ENCODE data around the gene WBP1.

The WBP1 gene

DNA sequence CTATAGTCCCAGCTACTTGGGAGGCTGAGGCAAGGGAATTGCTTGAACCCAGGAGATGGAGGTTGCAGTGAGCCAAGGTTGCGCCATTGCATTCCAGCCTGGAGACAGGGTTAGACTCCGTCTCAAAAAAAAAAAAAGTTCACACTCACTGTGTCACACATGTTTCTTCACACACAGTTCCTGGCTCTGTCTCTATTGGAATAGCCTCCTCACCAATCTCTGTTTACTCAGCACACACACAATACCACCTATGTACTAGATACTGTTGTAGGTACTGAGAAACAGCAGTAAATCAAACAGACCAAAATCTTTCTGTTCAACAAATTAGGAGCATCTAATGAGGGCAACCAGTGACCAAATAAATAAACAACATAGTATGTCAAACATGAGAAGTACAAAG, 27.9 kb downstream of the WBP1 start:
- DNase-seq = no peak

DNA sequence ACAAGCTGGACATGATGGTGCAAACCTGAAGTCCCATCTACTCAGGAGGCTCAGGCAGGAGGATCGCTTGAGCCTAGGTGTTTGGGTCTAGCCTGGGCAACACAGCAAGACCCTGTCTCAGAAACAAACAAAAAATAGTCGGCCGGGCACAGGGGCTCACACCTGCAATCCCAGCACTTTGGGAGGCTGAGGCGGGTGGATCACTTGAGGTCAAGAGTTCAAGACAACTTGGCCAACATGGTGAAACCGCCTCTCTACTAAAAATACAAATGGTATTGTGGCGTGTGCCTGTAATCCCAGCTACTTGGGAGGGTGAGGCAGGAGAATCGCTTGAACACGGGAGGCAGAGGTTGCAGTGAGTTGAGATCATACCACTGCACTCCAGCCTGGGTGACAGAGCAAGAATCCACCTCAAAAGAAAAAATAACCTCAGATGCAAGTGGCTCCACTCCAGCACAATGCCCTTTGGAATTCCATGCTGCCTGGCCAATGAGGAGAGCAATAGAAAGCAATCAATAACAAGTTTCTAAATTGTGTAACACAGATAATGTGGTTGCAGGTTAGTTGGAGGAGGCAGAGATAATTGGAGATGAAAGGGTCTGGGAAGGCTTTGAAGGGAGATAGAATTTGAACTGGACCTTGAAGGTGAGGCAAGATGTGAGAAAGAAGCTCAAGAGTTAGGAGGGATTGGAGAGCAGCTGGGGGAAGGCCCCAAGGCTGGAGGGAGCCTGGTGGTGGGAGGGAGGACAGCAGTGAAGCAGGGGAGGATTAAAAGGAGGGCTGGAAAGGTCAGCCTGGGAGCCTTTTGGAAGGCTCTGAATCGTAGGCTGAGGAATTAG, 30.6 kb downstream of the WBP1 start:
- DNase-seq = no peak

DNA sequence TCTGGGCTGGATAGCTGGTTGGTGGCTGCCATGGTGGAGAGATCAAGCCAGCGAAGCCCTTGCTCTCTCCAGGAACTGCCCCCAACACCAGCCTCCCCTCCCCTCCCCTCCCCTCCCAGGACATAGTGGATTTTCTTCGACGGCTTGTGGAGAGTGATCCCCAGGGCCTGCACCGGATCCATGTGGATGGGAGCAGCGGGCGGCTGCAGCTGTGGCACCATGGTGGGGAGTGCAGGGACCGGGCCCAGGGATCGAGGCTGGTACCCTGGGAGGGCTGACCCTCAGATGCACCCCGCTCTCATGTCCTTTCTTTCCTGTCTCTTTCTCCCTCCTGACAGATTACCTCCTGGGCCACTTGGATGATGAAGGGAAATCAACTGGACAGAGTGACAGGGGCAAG, 31.7 kb downstream of the WBP1 start:
- no peak for DNase-seq

DNA sequence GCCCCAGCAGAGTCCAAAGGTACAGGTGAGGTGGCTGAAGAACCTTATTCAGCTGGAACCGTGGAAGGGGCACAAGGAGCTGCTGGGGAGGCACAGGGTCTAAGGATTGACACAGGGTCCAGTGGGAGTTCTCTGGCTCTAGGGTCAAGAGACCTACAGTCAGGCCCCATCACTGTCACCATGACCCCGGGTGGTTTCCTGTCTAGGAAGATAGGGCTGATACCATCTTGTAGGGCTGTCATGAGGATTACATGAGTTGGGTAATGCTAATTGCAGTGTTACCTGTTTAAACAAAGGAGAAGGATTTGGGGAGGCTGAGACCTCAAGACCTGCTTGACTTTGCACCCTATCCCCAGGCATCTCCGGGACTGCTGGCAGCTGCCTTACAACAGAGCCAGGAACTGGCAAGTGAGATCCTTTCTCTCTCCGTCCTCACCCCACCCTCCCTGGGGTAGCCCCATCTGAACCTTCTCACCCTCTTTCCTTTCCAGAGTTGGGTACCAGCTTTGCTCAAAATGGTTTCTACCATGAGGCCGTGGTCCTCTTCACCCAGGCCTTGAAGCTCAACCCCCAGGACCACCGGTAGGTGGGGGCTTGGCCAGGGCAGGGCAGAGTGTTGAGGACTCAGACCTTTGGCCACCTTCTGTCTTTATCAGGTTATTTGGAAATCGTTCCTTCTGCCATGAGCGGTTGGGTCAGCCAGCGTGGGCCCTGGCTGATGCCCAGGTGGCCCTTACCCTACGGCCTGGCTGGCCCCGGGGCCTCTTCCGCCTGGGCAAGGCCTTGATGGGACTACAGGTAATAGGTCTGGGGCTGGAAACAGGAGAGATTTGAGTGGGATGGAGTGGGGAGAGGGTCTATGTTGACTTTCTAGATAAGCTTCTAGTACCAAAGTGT, 33.7 kb downstream of the WBP1 start:
- DNase-seq = no peak

DNA sequence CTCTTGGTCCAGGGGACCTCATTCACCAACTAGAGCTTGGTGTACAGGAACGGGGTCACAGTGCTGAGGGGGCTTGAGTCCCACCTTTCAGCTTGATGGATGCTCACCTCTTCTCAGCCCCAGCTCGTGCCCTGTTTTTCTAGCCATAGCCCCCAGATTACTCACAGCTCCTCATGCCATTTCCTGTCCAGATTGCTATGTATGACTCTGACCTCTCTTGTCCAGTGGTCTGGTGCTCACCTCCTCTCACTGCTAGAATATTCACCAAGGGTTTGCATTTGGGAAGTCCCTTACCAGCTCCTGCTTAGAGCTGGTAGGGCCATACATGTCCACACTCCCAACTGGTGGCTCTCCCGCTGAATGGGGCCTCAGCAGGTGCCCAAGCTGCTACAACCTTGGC, 35.3 kb downstream of the WBP1 start:
- DNase-seq = no peak

DNA sequence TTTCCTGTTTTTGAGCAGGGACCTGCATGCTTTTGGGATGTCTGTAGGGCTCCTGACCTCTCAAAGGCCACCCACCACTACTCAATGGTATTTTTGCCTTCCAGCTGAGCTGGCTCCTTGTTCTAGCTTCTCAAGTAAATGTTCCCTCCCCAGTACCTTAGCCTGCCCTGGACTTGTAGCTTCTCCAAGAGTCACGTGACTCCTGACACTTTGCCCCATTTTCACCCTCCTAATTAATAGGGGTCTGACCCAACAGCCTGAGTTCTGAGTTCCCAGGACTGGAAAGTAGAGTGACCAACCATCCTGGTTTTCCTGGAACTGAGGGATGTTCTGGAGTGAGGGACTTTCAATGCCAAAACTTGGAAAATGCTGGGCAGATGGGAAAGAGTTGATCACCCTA, 37.2 kb downstream of the WBP1 start:
- DNase-seq = no peak

DNA sequence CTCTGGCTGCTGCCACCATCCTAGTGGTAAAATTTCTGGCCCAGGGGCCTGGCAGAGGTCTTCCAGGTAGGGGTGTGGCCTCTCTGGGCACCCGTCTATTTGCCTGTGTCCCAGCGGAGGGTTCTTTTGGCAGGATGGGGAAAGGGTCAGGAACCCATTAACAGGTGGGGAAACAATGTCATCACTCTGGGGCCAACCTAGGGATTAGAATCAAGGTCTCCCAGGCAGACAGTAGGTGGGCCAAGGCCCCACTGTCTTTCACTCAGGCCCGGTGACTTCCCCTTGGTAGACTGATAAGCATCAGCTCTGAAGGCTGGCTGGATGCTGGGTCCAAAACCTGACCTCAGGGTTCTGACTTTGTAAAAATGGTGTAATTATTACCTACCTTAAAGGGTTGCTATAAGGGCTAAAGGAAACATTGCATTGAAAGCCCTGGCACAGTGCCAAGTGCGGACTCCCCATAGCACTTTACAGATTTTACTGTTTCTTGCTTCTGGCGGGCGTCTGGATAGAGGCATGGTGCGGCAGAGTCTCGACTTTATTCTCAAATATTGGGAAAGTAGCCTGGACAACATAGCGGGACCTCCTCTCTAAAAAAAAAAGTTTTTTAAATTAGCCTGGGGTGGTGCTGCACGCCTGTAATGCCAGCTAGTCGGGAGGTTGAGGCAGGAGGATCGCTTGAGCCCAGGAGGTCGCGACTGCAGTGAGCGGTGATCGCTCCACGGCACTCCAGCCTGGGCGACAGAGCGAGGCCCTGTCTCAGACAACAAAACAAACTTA, 38.9 kb downstream of the WBP1 start:
- DNase-seq = no peak

DNA sequence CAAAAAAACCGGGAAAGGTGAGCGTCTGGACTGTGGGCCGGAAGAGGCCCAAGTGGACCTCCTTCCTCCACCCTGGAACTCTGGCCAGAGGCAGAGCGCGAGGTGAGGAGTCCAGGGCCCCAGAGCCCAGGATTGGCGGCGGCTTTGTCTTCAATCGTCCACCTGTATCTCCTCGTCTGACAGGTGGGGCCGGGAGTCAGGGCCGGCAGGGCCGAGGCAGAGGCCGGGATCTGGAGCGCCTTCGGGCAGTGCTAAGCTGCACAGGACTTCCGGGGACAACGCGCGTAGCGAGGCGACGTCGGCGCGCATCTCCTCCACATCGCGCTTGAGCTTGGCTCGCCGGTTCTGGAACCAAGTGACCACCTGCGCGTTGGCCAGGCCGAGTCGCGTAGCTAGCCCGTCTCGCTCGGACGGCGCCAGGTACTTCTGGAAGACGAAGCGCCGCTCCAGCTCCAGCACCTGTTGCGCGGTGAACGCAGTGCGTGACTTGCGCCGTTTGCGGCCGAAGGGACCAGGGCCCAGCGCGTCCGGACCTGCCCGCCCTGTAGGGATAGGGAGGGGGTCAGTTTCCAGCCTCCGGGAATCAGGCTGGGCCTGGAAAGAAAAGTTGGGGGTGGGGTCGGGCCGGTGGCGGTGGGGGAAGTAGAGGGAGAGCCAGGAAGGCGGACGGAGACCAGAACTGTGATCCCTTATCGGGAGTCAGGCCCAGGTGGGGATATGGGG, 39.7 kb downstream of the WBP1 start:
- DNase-seq = peak; percentile 25

DNA sequence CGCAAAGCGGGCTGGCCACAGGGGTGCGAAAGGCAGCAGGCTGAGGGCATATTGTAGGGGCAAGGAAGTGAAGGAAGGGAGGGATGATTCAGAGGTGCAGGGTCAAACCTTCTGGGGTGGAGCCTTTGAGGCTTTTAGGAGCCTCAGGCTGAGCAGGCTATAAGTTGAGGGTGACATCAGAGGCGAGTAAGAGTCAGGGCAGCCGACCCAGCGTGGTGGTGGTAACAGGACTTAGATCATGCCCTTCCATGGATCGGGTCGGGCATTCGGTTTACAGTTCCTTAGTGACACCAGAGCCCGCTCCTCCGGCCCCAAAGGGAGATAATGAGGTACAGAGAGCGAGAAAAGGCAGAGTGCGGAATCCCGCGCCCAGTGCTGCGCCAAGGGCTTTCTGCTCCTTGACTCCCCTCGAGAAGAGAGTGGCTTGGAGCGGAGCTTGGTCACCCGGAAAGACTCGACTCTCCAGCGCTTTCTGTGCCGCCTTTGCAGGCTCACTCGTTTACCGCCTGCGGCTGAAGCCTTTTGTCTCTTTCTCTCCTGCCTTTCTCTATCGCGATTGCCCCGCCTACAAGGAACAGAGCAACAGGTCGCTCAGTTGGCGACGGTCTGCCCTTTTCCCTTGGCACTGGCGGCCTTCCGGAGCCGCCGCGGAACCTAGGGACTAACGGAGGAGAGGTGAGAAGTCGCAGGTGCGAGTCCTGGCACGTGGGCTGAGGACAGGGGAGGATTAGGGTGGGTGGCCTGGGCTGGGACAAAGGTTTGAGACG, 40.4 kb downstream of the WBP1 start:
- peak; percentile 23 for DNase-seq

DNA sequence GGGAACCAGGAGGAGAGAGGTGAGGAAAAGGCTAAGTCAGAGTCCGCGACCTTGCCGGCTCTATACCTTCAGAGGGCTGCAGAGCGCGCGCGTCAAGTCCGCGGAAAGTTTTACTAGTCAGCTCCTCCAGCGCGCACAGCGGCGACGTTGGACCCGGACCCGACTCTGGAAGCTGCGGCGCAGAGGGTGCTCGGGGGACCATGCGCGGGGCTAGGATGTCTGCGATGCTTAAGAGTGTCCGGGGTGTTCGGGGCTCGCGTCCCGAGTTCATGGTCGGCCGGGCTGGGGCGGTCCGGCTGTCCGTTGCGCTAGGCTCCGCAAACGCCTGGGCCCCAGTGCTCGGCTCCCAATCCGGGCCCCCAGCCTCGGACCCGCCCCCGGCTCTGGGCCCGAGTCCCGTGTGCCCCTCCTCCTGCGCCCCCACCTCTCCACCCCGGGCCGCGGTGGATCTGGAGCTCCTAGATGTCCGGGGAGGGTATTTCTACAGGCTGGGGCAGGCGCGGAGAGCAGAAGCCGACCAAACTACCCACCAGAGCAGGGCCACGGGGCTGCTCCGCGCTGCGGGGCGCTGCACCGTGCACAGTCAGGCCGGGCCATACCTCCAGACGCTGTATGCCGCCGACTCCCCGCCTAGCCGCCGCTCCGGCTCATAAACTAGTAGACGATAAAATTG, 41.2 kb downstream of the WBP1 start, which contains the start of gene LBX2:
TSS of gene LBX2 (minus strand) at position 337 of the 673 bp plus-strand sequence. CDS start at position 271, 66 bp downstream.
- DNase-seq = no peak

DNA sequence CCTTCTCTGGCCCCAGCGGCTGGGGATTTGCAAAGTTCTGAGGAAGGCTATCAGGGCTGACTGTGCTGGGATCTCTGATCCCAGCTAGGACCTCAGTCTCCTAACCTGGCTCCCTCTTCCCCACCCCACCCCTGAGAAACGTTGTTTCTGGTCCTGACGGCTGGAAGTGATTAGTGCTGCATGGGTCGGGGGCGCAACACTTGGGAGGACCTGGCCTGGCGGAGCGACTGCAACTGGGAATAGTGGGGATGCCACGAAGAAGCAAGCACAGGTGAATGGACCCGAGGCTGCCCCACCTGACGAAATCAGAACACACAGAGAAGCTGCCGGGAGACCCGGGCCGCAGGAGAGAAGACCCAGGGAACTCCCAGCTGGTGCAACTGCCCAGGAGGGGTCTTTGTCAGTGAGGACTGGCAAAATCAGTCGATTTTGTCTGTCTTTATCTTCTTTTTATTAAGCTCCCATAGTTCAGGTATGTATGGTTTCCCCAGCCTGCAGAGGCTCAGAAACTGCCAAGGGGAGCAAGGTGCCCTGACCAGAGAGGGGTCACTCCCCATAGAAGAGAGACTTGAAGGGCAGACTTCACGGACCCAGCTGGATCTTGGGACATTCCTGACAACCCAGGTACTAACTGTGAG, 41.8 kb downstream of the WBP1 start:
- DNase-seq = no peak

DNA sequence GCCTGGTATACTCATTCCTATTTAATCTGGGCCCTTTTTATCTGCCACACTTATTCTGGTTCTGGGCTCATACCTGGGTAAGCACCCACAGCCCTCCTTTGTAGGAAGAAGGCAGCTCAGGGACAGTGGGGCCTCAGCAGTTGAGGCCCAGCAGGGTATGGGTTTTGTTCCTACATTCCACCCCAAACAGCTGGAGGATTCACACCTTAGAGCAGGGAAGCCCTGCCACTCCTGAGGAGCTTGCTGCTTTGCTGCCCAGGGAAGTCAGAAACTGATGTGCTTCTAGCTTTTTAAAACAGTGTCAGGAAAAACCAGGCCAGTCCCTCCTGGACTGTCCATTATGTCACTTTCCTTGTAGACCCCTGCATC, 42.3 kb downstream of the WBP1 start:
- DNase-seq = no peak

DNA sequence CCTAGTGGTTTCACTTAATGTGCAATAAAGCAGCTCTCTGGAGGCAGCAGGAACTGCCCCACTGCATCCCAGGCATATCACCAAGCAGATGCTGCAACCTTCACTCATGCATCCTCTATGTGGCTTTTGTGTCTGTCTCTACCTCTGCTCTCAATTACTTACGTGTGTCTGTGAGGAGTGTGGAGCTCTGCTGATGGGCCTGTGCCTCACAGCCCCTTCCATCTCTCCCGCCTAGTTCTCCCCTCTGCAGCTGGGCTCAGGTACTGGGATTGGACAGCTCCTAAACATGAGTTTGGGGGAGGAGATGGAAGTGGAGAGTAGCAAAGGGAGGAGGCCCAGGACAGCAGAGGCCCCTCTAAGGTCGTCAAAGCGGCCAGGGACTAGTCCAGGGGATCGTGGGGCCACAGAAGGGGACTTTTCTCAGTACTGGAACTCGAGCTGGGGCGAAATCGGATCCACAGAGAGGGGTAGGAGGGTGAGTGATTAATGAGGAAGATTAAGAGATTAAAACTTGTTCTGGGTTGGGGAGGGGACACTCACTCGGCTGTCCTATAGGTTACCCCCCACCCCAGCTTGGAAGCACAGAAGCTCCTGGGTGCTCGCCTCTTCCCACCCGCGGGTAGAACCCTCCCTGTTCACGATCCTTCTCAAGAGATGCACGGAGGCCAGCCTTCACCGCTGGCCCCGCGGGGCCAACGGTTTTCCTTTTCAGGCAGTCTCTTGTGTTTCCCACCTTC, 43.3 kb downstream of the WBP1 start:
- DNase-seq = no peak

DNA sequence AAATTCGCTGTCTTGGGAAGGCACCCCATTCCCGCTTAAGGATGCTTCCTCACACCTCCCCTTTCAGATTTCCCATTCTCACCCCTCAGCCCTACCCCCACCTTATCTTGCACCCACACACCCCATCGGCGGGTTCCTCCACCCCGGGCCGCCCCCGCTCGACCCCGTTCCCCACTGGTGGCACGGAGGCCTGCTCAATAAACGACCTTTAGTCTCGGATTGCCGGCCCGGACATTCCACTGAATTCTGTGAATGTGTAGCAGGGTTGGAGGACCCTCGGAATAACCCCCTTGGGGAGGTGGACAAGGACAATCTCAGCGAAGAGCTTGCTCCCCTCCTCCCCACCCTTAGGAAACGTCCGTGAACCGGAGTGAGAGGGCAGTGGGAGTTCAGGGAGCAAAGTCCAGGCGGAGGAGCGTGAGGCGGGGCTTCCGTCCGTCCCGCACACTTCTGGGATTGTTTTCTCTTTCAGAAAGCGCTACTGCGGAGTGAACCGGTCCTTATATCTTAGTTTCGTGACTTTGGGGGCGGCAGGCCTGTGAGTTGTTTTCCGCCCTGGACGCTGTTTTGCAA, 44.0 kb downstream of the WBP1 start:
- no peak for DNase-seq

DNA sequence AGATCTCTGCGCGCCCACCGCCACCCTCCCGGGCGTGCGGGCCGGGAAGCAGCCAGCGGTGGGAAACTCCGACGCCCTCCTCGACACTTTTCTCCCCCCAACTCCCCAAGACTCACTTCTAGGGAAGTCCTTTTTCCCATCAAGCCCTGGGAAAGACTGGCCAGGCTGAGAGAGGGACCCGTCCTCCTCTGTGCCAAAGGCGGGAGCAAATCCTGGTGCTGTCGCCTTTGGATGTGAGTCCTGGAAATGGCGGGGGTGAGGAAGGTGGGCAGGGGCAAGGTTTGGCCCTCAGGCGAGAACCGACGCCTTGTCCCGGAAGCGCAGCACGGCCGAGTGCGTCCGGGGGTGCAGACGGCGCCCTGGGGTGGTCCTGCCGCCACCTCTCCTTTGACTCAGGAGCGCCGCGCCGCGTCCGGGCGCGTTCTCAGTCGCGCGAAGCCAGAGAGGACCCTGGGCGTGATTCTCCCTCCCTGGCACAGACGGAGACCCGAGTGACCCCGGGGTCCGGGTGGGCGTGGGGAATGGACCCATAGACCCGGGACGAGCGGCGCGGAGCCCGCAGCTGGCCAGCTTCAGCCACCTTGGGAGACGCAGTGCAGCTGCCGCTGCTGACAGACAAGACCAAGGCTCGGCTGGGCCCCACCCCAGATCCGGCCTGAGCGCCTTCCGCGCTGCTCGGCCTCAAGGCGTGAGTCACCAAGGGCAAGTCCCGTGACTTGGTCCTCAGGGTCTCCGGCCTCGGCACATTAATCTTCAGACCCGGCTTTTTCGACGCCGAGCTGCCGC, 44.7 kb downstream of the WBP1 start:
- DNase-seq = peak; percentile 42

DNA sequence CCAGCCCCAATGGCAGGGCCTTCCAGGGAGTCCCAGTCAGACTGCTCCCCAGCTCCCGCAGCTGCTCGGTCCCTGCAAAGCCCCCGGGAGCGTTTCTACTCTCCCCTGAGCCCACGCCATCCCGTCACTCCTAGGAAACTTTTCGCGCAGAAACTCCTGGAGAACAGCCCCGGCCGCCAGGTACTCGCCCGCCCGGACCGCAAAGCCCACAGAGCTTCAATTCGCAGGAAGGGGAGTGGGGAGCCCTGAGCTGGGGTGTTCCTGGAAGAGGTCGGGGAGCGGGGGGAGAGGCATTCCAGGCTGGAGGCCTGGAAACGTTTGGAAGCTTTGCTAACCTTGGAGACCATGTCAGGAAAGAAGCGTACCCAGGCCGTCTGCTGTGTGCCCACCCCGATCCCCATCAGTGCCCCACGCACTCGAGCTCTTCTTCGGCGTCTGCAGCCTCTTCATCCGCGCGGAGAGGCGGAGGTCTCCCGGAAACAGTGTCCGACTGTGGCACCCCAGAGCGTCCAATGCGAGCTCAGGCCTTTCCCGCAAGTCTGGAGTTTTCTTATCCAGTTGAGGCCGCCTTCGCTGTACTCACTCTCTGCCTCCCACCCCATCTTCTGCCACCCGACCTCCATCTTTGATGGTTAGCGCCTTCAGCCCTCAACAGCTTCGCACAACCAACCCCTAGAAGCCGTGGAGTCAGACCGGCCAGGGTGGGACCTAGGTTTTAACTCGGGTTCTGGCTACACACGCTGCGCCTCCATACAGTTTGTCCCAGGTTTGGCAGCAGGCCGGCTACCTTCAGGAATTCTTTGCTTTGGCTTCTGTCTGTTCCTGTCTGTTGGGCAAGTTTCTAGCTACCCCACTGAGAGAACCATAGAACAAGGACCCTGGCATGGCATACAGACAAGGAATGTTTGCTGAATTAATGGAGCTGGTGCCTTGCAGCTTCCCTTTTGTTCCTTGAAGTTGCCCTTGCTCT, 45.6 kb downstream of the WBP1 start:
- no peak for DNase-seq

DNA sequence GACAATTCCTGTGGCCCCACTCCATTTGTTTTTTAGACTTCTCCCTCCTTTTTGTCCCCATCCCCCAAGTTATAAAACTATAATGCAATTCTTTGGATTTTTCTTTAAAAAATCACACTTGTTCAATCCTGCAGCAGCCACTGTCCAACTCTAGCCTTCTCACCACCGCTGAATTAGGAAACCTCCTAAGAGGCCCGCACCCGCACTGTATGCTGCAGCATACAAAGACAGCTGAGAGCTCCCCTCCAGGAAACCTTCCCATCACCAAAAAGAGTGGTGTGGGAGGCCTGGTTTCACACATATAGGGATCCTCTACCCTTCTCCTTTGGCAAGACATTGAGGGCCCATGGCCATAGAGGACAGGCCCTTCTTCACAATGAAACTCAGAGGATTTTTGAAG, 46.4 kb downstream of the WBP1 start:
- no peak for DNase-seq

Measured in CD4-positive, alpha-beta T cell treated with Interleukin-10 for 1 hour (primary cell).